Epithelial cell of prostate (primary cell): ENCODE measurements around the gene IARS1.

Experiments
- DNase-seq: peaks from one replicate; pipeline ENCODE4 v3.0.0-alpha.2; 2011; ENCODE audit warnings: low read depth, low spot score
- H3K27ac ChIP-seq: fragments of 450-650 bp; 2 replicates; pipeline ENCODE4 v1.5.1; 2017; ENCODE audit warnings: mild to moderate bottlenecking

IARS1 gene

DNA sequence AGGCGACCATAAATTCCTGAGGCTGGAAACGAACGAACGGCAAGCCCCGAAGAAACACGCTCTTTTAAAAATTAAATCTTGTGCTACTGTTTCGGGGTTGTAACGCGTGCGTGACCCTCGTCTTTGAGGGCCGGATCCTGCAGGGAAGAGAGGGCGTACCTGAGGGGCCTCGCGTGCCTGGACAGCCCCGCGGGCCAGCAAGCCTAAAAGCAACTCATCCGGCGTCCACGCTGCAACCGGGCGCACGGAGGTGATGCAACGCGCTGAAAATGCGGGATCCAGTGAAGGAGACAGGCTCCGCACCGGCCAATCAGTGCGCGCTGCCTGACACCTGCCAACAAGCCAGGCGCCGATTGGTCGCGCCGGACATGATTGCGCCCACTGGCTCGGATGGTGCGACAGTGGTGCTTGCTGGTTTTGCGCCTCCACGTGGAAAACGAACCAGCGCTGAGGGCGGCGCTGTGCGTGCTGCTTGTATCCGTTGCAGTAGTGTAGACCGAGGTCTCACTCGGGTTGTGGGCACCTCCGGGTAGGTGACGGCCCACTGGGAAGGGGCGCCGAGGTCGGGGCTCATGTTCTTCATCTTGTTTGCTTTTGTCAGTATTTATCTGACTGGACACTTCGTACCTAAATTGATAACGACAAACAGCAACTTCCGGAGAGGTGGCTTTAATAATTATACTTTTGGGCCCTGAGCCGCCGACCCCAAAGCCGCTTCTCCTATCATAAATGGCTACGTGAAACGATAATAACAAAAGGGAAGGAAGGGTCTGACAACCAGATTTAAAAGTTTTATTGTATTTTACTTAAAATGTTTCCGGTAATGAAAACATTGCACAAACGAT lies at the start of gene IARS1:
Gene IARS1, minus strand, starts transcription at position 246 of the 845 bp plus-strand sequence. CDS start 4,278 bp downstream, outside the sequence.
- peak; percentile 87 for DNase-seq
- peak within 1 kb of the TSS; percentile 91 for H3K27ac ChIP-seq

DNA sequence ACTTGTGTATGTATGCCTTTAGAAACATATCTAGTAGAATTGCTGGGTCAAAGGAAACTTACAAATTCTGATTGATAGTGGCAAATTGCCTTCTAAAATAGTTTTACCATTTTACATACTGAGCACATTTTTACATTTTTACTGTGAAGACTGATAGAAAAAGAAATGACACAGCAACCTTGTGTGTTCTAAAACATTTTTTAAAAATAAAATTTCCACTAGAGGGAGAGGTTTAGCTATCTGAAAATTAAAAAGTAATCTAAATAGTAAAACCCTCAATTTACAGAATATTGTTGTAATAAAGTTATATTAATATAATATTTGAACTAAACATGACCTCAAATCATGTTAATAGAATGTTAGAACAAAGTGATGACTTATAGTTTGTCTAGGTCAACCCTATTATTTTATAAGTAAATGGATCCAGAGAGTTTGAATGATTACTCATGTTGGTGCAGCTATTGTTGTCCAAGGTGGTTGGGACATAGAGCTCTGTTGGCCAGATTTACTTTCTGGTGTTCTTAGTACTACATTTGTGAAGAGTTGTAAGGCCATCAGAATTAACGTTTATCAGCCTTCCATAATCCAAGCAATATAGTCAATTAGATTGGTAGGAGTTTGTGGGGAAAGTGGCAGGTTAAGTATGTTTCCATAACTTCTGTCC lies 49.5 kb upstream of the IARS1 start:
- H3K27ac ChIP-seq, result no peak overlapping the region
- no peak for DNase-seq

DNA sequence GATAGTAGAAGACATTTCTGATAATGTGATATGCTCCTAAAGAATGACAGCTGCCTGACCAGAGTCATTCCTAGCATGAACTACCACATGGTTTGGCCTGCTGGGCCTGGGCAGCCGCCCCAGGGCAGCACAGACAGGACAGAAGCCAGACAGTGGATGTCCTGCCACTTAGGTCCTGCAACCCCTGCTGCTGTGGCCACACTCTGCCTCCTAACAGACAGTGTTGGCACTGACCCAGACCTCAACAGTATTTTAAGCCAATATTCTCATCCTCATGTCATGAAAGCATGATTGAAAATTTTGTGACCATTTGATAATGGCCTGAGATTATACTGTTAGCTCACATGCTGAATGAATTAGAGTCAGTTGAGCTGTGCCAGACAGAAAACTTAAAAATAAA lies 48.1 kb upstream of the IARS1 start:
- no peak overlapping the region for H3K27ac ChIP-seq
- no peak for DNase-seq

DNA sequence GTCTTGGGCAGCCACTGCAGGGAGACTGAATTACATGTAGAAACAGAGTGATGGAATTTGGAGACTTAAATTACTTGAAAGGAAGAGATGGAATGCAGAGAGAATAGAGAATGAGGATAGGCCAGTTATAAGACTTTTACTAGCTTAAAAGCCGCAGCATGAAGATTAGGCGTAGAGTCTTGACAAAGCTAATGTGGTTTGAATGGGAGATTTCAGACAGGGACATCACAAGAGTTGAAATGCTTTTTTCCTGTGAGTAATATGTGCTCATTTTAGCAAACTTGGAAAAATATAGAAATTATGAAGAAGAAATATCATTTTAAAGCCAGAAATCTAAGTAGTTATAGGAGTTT lies 39.8 kb upstream of the IARS1 start:
- H3K27ac ChIP-seq, result no peak overlapping the region

DNA sequence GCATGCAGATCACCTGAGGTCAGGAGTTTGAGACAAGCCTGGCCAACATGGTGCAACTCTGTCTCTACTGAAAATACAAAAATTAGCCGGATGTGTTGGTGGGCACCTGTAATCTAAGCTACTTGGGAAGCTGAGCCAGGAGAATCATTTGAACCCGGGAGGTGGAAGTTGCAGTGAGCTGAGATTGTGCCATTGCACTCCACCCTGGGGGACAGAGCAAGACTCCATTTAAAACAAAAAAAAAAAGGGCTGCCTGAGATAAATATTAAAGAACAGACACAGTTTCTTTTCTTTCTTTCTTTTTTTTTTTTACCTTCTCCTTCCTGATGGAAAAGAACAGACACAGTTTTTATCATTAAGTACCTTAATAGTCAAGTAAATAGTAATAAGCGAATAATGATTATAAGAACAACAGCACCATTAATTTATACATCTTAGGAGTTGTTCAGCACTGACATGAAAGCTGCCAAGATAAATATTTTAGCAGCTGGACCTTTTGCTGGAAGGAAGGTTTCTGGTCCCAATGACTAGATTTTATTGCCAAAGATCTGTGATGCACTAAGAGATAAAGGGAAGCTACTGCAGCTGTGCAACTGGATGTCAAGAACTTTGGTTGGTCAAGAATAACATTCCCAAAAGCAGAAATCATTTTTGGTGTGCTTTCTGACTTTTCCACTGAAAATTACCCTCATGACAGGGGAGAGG lies 39.2 kb upstream of the IARS1 start:
- no peak for DNase-seq
- H3K27ac ChIP-seq, result no peak overlapping the region

More for the DNA sequence above, 39.8 kb upstream of the IARS1 start:
- no peak for DNase-seq

DNA sequence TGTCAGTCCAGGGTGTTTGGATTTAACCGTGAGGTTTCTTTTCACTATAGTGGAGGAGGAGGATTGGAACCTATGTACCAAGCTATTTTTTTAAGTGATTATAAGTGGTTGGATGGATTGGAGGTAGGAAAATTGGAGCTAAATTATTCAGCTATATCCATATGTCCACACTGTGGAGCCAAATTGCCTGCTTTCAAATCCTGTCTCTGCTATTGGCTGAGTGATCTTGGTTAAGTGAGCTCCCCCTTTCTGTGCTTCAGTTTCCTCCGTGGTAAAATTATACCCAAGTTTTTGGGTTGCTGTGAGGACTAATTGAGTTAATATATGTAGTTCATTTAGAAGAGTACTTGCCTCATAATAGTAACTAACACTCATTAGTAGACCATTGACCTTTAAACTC lies 34.7 kb upstream of the IARS1 start:
- no peak overlapping the region for H3K27ac ChIP-seq
- no peak for DNase-seq

DNA sequence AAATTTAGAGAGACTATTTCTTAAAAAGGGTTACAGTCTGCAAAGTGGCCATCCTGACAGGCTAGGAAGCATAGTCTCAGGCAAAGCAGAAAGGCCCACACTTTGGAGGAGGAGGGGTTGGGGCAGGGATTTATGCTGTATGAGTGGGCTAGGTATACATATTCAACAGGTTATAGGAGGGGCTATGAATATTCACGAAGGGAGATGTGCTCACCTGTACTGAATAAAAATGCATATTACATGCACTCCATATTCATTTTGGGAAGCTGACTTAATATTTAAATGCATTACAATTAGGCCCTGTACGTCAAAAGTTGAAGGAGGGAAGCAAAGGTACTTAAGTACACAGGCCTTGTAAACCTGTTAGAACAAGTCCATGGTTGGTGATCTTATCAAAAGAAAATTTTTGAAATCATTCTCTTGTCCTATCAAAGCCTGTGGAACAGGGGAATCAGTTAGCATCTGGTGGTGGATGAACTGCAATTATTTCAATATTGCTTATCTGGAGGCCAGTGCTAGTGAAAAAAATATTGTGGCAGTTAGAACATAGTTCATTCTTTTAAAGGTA lies 33.9 kb upstream of the IARS1 start:
- no peak for DNase-seq
- H3K27ac ChIP-seq, result no peak overlapping the region

DNA sequence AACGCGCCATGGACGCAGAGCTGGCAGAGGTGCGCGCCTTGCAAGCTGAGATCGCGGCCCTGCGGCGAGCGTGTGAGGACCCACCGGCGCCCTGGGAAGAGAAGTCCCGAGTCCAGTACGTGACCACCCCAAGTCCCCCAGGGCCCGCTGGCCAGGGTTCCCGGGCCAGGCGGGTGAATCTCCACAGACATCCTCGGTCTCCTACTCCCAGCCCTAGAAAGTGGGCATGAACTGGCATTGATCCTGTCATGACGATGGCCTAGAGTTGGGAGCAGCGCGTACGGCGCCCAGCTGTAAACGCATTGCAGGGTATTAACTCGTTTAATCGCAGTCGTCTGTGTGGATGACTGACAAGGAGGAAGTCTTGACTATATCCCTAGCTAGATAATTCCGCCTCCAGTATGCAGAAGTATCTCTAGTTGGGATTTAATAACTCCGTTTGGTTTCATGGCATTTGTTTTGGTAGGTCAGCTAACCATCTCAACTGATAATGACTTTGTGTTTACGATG lies 32.5 kb upstream of the IARS1 start:
- DNase-seq, result no peak
- H3K27ac ChIP-seq, result peak overlapping the region; percentile 89

DNA sequence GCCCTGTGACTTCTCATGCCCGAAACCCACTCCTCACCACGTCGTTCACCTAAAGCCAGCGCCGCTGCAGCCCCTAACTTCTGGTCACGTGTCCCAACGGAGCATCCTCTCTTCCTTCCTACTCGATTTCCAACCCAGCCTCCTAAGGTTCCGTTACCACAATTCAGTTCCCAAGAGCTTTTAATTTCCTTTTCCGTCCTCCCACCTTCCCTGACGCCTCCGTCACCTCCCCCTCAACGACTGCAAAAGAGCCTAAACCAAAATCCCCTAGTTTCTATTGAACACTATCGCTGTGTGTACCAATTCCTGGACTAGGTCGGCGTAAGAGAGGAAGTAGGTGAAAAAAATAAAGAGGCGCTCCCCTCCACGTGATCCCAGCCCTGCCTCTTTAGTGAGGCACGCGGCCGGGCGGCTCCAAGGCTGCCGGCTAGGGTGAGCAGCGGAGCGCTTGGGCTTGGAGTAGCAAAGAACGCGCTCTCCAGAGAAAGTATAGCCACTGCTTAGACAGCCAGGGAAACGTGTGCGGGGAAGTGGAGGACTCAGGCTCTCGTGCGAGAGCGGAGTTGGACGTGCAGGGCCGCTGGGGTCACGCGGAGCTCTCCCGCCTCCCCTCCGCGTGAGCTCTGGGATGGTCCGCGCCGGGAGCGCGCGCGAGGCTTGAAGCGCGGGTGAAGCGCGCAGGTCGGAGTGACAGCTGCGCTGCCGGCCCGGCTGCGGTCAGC lies 31.9 kb upstream of the IARS1 start, which contains the start of the genes CENPP and NOL8:
Gene CENPP, plus strand, starts transcription at position 685 of the 722 bp plus-strand sequence.
Gene NOL8, minus strand, starts transcription at position 82 of the 722 bp plus-strand sequence. CDS start 1,189 bp downstream, outside the sequence.
- DNase-seq, result no peak
- H3K27ac ChIP-seq, result peak within 1 kb of the TSS; percentile 89

DNA sequence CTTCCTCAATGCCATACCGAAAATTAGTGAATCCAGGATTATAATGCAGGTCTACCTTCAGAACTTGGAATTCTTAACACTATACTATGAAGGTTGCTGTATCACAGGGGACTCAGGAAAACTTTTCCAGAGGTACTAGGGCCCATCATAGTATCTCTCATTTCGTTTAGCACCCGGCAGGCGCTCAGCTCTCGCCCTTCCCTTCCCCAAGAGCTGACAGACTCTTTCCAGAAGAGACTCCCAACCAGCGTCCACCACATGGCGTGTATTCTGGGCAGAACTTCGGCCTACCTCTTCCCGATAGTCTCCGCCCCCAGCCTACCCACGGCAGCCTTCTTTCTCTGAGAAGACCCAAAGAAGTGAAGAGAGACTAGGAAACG lies 31.4 kb upstream of the IARS1 start:
- DNase-seq, result no peak
- H3K27ac ChIP-seq, result peak overlapping the region; percentile 89

DNA sequence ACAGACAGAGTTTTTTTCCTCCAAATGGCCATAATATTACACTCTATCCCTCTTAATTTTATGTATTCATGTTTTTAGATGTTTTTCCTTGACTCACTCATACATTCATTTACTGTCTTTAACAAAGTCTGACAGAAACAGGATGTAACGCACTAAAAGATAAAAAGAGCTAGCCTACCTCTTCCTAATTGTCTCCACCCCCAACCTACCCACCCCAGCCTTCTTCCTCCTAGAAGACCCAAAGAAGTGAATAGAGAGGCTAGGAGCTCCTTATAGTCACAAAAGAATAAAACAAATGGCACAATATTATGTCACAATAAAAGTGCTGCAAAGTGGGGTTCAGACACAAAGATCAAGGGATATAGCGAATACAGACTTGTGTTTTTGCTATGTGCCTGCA lies 30.9 kb upstream of the IARS1 start:
- H3K27ac ChIP-seq, result peak overlapping the region; percentile 89
- no peak for DNase-seq

DNA sequence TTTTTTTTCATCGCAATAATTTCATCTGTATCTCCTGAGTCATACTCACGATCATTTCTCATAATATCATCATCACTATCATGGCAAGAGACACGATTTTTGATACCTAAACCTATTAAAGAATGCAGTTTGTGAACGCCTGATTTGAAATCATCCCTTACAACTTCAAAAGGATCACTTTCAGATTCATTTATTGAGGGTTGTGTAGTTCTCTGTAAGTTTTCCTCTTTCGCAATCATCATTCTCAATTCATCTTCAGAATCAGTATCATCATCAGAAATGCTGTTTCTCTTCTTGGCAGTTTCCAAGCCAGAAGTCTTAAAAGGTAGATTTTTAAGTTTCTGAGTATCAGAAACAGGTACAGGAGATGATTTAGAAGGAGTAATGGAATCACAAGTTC lies 22.0 kb upstream of the IARS1 start:
- no peak overlapping the region for H3K27ac ChIP-seq
- no peak for DNase-seq

DNA sequence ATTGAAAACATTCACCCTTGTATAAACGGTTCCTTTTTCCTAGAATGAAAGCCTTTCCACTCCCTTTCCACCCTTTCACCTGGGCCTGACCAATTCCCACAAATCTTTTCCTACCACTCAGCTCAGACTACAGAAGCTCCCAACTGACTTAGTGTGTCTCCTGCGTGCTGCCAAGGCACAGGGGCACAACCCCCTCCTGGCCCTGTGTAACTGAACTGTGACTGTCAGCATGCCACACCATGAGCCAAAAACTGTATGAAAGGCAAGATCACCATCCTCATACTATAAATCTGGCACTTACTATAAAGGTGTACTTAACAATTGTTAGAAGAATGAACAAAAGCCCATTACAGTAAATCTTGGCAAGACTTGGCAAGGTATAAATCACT lies 20.1 kb upstream of the IARS1 start:
- H3K27ac ChIP-seq, result peak overlapping the region; percentile 78
- no peak for DNase-seq

DNA sequence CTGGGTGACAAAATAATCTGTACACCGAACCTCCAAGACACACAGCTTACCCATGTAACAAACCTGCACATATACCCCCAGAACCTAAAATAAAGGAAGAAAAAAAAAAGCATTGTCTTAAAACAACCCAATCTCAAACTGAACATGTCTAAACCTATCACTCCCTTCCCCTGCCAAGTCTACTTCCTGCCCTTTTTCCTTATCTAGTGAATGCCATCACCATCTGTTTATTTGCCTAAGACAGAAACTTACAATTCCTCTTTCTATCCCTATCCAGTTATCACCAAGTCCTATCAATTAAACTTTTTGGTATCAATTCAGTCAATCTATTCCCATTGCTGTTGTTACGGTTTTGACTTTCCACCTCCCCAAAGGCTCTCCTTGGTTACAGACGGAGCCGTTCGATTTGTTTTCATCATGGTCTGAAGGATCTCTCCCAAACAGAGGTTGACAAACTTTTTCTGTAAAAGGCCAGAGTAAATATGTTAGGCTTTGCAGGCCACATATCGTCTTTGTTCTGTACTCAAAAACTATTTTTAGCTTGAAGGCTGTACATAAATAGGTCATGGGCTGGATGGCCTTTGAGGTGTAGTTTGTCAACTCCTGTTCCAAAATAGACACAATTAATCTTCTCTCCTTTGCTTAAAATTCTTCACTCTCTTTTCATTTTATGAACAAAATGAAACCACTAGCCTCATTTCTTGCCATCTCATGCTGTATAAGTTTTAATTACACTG lies 19.6 kb upstream of the IARS1 start:
- H3K27ac ChIP-seq, result peak overlapping the region; percentile 78
- DNase-seq, result no peak

DNA sequence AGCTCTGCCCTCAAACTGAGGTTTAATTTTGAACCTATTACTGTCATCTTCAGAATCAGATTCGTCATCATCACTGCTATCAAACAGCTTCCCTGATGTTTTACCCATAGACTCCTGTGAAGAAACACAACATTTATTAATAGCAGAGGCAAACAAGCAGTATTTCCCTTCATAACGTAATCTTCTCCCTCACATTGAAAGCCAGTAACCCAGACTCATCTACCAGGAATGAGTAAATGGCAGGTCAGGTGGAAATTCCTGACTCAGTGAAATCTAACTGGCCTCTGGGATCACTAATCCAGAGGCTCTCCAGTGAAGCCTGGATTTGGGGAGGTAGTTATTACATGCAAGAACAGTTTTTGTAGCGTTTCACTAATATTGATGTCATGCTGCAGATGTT lies 17.1 kb upstream of the IARS1 start:
- DNase-seq, result no peak
- peak overlapping the region; percentile 8 for H3K27ac ChIP-seq

DNA sequence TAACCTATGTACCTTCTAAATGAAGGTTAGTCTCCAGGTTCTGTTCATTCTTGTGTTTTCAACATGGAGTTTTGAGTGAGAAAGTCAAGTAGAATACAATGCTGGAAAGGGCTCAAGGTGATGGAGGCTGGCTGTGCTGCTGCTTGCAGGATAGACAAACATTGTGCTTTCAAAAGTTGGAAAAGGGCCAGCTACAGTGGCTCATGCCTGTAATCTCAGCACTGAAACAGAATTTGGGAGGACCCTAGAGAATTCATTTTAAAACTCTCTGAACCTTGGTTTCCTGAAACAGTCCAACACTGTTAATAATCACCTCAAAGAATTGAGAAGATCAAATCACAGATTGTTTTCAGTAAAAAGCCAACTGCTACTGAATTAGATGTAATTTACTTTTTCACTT lies 15.4 kb upstream of the IARS1 start:
- peak overlapping the region; percentile 25 for H3K27ac ChIP-seq
- DNase-seq, result no peak

DNA sequence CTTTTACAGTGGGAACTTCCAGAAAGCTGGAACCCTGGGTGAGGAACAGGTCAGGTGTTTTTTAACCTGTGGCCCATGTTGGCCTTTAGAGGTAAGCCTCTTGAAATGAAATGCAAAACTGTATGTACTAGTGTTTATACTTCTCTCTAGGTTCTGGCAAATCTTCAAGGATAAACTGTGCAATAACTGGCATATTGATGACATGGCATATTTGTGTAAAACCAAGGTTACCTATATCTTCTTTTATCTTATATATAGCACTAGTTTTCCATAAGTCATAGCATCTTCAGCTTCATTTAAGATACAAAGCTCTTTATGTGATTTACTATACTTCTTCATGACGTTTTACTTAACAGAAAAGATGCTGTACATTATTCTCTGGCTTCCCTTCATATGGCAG lies 7.4 kb upstream of the IARS1 start:
- DNase-seq, result no peak
- no peak overlapping the region for H3K27ac ChIP-seq

DNA sequence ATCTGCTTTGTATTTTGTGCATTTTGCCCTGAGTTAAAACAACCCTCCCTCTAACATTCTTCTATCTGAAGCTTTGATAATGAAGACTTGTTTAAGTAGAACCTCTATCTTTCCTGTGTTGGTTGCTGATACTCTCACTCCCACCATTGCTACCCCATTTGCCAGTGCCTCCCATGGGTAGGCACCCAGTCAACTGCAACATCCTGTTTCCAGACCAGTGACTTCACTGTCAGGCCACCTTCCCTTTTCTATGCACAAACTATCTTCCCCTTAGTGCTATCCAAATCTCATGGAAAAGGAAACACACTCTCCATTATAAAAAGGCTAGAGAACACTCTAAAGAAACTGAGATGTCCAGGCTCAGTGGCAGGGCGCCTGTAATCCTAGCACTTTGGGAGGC lies 5.6 kb upstream of the IARS1 start:
- DNase-seq, result no peak
- peak overlapping the region; percentile 27 for H3K27ac ChIP-seq

DNA sequence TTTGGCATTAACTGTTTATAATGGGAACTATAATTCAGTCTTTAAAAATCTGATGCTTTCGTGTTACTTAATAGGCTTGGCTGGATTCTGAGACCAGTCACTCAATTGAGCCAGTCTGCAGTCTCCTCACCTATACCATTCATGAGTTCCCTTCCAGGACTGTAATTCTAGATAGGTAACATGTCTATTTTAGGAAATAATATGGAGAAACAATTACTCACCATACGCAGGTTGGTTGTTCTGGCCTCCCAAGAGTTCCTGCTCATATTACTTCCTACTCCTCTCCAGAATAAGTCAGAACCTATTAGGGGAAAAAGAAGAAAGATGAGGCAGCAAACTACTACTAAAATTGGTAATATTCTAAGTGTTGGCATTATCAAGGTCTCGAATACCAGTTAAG lies 4.5 kb upstream of the IARS1 start:
- no peak for DNase-seq
- H3K27ac ChIP-seq, result peak overlapping the region; percentile 27
